Prostate gland (tissue), 2 donors: Measurements from ENCODE around the gene APH1A. TPM values are rescaled to one million over a fixed set of nuclear protein-coding genes. Genes with fewer than 3 reads are reported as not detected.

ENCODE experiments used
- DNase-seq: peaks from one replicate; pipeline ENCODE4 v3.0.0-alpha.2; 2019; ENCODE audit warnings: low spot score
- H3K27ac ChIP-seq, 2 donors: fragments of 200-600 bp; sonication (generic); 2 replicates each; pipeline ENCODE4 v1.5.1; 2017 to 2019
- H3K27me3 ChIP-seq: fragments of 200-600 bp; sonication (generic); replicated peaks from 2 replicates; pipeline ENCODE4 v1.5.1; 2019; ENCODE audit not compliant: insufficient read depth
- H3K36me3 ChIP-seq, 2 donors: fragments of 200-600 bp; sonication (generic); 1 replicate in 1 of 2; 2 replicates in 1 of 2; pipeline versions ENCODE4 v1.5.1 to v1.8.1; 2017 to 2019
- H3K4me1 ChIP-seq: fragments of 200-600 bp; sonication (generic); replicated peaks from 2 replicates; pipeline ENCODE4 v1.5.1; 2019
- H3K4me3 ChIP-seq, 2 donors: fragments of 200-600 bp; sonication (generic); 2 replicates each; pipeline ENCODE4 v1.5.1; 2017 to 2019
- H3K9me3 ChIP-seq: fragments of 200-600 bp; sonication (generic); 2 replicates; pipeline ENCODE4 v1.5.1; 2017
- CTCF ChIP-seq, 4 experiments: fragments of 200-600 bp in 2 of 4; fragments of 450-650 bp in 2 of 4; sonication (generic) in 2 of 4; IDR thresholded peaks; 1 replicate in 3 of 4; 2 replicates in 1 of 4; pipeline ENCODE4 v1.5.1; 2016 to 2019; ENCODE audit warnings: antibody characterized with exemption in 4 of 4, mild to moderate bottlenecking in 2 of 4, moderate library complexity in 2 of 4
- POLR2A ChIP-seq: fragments of 450-650 bp; IDR thresholded peaks from one replicate; pipeline ENCODE4 v1.6.1; 2016; ENCODE audit warnings: antibody characterized with exemption, mild to moderate bottlenecking
- POLR2AphosphoS5 ChIP-seq: sonication (generic); formaldehyde crosslinking; IDR thresholded peaks from one replicate; pipeline ENCODE4 v1.6.1; 2017; ENCODE audit warnings: antibody characterized with exemption
- WGBS: methylation state at CpG from one replicate; pipeline ENCODE4 v1.1.5; 2018; 5-methylcytosine and 5-hydroxymethylcytosine counted together
- intact Hi-C: fragments of 100-400 bp; cut with DNase I; formaldehyde crosslinking; loops from one replicate; pipeline ENCODE4 v1.14.2; 2022
- total RNA-seq, 2 donors: library from RNA; depleted of rRNA; stranded (reverse); fragments of >200 nt; gene quantifications; one replicate each; pipeline ENCODE4 v1.1.0, GENCODE V29; 2016

APH1A gene
- total RNA-seq, 2 donors from 2014 or later: 122 to 130 TPM

DNA sequence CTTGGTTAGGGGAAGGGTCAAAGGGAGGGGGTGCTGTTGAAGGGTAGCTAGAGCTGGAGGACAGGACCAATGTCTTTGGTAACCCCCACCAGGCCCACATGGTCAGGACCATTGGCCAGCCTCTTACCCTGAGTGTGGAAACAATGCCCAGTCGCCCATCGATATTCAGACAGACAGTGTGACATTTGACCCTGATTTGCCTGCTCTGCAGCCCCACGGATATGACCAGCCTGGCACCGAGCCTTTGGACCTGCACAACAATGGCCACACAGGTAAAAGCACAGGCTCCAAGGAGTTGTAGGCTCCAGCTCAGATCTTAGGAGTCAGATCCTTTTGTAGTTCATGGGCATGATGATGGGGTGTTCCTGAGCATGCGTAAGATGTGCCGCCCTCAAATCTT, 7.4 kb downstream of the APH1A start:
- TF ChIP-seq POLR2AphosphoS5 (no peak), POLR2A (no peak), CTCF (IDR thresholded peaks at IDR 0.05) (no peak)
- no peaks in the 10 kb centered on the region for H3K9me3 ChIP-seq
- DNase-seq: no peak
- H3K36me3 ChIP-seq: peaks cover 6 to 13% of the 10 kb centered on the region in 2 donors
- intact Hi-C loops: no loop called here
- no peaks in the 10 kb centered on the region for H3K4me1 ChIP-seq
- no peak overlapping the region for H3K4me3 ChIP-seq
- H3K27me3 ChIP-seq: peaks cover 3% of the 10 kb centered on the region
- 90% methylated on average over 6 of the region's 6 CpGs for WGBS
- H3K27ac ChIP-seq: no peak overlapping the region

- H3K4me3 ChIP-seq: no peak overlapping the region
- H3K9me3 ChIP-seq: no peaks in the 10 kb centered on the region
- peaks cover 3% of the 10 kb centered on the region for H3K27me3 ChIP-seq
- TF ChIP-seq POLR2A (peak; percentile 23), POLR2AphosphoS5 (peak; percentile 10), CTCF (IDR thresholded peaks at IDR 0.05) (no peak)
- 13% methylated on average over 11 of the region's 11 CpGs for WGBS
- peaks cover 4% of the 10 kb centered on the region for H3K4me1 ChIP-seq
- peak overlapping the region; percentile 11 to 20 for H3K27ac ChIP-seq
- DNase-seq: no peak
- peaks cover 0 to 6% of the 10 kb centered on the region in 2 donors for H3K36me3 ChIP-seq
- intact Hi-C loops: no loop called here
Observed at GRCh38 chr1:150259758-150260669, 8.8 kb downstream of the APH1A start.

- Histone ChIP-seq H3K36me3 (no peaks in the 10 kb centered on the region), H3K4me1 (peaks cover 4% of the 10 kb centered on the region), H3K9me3 (no peaks in the 10 kb centered on the region), H3K4me3 (no peak overlapping the region), H3K27me3 (peaks cover 3% of the 10 kb centered on the region), H3K27ac (peak overlapping the region; percentile 11 to 20)
- intact Hi-C loops: no loop called here
- 33% methylated on average over 4 of the region's 4 CpGs for WGBS
- DNase-seq: no peak
- TF ChIP-seq POLR2AphosphoS5 (no peak), POLR2A (no peak), CTCF (IDR thresholded peaks at IDR 0.05) (no peak)
Observed at GRCh38 chr1:150259217-150259616, 9.6 kb downstream of the APH1A start.

DNA sequence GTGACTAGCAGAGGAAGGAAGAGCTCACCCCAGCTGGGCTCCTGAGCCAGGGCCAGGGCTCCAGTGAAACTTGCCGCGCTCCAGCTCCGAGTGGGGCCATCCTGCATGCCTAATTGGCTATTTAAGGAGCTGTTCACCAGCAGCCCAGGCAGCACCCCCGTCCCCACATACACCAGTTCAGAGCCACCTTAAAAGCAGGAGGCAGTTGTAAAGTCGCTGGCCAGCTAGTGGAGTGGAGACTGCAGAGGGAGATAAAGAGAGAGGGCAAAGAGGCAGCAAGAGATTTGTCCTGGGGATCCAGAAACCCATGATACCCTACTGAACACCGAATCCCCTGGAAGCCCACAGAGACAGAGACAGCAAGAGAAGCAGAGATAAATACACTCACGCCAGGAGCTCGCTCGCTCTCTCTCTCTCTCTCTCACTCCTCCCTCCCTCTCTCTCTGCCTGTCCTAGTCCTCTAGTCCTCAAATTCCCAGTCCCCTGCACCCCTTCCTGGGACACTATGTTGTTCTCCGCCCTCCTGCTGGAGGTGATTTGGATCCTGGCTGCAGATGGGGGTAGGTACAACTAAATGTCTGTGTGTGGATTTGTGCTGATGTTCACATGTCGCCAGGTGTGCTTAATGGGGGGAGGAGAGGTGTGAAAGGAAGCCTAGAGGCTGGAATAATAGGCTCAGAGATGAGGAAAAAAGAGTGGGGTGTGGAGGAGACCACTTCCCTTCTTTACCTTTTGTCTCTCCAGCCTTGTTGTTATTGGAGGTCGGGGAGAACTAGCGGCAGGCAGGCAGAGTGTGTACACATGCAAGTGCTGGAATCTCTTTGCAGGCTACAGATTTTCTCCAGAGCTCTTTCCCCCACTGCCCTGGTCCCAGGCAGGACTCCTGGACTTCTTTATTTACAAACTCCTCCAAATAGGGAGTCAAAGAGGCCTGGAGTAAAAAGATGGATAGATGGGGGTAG, 10.9 kb downstream of the APH1A start, which contains the start of gene CA14:
Gene CA14 (plus strand): TSS at position 151 of the 962 bp plus-strand sequence. CDS start 355 bp downstream, at position 506.
- Histone ChIP-seq H3K36me3 (no peaks in the 10 kb centered on the region), H3K4me1 (peaks cover 4% of the 10 kb centered on the region), H3K27ac (peak within 1 kb of the TSS in 1 of 2 donors; percentile 33), H3K9me3 (no peaks in the 10 kb centered on the region), H3K27me3 (peaks cover 3% of the 10 kb centered on the region), H3K4me3 (no peak within 1 kb of the TSS)
- TF ChIP-seq POLR2AphosphoS5 (no peak), POLR2A (no peak), CTCF (IDR thresholded peaks at IDR 0.05) (no peak)
- intact Hi-C loops: no loop called here
- 45% methylated on average over 13 of the region's 13 CpGs for WGBS
- no peak for DNase-seq
